Activated CD8-positive, alpha-beta memory T cell treated with anti-CD3 and anti-CD28 coated beads, Interleukin-2, amount 50 U/mL, for 1 hour (primary cell): ENCODE data around the gene FARS2.

ENCODE experiments used
- DNase-seq: peaks from one replicate; pipeline ENCODE4 v3.0.0-alpha.2; 2020; ENCODE audit errors: extremely low read depth

FARS2 gene

DNA sequence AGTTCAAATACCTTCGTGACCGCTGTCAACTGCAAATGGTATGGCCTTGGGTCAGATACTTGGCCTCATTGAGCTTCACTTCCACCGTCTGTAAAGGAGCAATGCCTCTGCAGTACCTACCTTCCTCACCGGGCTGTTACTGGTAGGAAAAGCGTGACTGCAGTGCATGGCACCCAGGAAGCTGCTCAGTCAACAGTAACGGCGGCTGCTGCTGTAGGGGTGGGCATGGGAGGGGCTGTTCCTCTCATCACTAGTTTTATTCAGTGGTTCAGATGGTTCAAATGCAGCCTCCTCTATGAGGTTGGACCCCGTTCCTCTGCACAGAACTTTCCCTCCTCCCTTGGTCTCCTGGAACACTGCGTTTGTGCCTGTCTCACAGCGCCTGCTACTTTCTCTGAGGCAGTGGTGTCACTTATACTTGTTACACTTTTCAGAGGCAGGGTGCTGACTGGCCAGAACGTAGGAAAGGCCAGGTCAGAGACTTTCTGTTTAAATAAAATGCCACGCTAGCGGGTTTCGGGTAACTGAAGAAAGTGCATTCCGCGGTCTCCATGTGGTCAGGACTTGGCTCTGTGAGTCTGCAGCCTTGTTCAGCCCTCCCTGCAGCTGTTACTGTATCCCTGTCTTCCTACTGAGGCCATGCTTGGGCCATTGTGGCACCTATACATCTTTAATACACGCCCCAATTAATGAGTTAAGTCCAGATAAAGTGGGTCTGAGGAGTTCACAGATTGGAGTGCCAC, 465.8 kb downstream of the FARS2 start:
- DNase-seq: no peak

DNA sequence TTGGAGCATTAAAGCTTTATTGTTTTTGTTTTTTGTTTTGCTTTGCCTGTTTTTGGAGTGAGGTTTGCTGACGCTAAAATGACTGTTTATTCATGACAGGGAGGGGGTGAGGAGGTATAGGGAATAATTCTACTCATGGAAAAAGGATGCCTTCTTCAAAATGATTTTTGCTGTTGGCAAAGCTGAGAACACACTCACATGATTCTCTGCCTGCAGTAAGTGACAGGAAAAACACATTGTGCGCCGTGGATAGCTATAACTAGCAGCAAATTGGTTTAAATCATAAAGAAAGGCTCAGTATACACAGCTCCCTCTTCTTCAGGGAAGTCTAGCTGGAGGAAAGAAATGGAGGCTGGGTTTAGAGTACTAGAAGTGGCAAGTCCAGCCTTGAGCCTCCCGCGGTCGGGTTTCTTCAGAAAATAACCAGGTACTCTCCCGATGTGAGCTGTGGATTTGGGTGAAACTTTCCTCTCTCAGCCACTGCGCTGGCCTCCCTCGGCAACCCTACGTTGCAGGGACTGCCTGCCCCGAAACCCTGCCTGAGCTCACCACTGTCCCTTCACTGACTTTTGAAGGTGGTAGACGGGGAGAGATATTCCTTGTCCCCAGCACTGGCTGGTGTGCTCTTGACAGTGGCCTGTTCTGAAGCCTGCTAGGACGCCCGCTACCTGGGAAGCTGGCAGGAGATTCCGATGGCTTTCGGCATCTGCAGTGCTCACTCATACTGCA, 467.2 kb downstream of the FARS2 start:
- no peak for DNase-seq

DNA sequence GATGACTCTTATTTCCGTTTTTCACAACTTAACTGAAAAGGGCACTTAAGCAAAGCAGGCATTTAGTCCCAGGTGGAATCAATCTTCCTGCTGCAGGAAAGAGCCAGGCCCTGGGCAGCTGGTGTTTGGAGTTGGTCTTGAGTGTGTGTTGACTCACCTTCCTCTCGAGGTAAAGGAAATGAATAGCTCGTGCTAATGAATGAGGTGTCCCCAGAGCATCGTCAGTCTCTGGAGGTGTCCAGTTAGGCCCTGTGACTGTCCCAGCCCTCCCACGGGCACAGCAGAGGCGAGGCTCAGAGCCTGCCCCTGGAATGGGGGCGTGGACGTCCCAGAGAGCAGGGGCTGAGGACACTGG, 467.7 kb downstream of the FARS2 start:
- no peak for DNase-seq

DNA sequence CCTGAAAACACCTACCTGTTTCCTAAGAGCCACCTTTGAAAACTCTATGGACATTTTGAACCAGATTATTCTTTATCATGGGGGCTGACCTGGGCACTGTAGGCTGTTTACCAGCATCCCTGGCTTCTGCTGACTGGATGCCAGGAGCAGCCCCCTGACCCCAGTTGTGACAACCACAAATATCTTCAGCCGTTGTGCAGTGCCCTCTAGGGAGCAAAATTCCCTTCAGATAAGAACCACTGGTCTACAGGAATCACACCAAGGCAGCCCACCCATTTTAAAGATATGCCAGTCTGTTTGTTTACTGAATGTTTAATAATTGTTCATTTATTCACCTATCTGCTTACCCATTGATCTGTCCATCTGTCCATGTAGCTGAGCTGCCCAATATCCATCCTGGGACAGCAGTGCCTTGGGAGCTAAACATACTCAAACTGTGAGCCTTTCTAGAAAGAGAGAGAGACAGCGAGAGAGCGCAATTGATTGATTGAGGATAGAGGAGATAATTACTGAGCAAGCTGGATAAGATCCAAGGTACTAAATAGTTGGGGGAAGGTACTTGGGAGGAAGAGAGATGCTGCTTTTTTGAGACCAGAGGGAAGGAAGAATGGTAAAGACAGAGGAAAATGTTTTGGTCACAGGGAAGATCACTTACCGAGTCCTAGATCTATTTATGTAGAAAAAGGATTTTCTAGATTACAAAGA, 468.7 kb downstream of the FARS2 start:
- DNase-seq: no peak

DNA sequence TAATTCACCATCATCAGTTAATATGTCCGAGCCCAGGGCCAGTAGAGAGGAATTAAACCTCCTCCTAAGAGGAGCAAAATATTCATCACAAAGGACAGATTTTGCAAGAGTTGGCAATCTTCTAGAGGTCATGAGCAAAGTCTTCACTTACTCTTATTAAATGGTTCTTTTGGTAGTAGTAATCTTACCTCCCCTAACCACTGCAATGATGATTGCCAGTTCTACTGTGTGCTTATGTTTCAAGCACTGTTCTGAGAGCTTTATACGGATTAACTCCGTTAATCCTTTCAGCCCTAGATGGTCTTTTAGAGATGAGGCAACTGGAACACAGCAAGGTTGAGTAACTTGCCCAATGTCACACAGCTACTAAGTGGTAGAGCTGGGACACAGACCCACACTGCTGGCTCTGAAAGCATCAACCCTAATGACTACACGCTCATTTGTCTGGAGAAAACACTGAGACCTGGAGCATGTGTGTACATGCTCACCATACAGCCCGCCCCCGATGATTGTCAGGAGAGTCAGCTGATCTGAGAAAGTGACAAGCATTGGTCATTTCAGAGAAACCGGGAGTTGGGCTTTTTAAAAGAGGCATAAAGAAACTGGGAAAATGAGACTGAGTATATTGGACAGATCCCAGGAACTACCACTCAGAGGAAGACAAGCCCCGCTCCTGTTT, 469.4 kb downstream of the FARS2 start:
- DNase-seq: no peak

DNA sequence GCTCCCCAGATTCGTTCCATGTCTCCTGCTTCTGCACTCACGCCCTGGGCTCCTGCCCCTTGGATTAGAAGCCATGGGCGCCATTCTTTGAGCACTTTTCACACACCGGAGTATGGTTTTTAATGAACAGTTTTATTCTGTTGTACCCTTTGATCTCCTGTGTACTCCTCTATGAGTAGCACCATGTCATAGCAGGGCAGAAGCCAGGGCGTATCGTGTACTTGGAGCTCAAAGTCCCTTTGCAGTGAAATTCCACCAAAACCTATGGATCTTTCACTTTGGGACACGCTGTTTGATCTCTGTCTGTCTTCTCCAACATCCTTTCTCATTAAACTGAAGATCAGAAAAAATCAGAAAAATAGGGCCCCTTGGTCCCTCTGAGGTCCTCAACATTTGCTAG, 470.1 kb downstream of the FARS2 start:
- DNase-seq: no peak

DNA sequence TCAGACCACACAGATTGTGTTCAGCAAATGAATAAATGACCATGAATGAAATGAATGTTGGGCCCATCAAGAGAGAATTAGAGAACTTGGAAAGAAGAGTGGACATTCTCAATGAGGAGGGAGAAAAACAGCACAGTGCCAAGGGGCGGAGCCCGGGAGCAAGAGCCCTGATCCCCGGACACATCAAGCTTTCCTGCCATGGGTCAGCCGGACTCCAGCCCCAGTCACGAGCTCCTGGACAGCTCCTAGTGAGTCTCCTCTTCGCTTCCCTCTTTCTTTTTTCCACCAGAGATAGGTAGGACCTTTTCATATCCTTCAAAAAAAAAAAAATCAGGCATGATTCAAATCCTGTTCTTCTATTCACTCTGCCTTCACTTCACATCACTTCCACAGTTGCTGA, 471.2 kb downstream of the FARS2 start:
- no peak for DNase-seq

DNA sequence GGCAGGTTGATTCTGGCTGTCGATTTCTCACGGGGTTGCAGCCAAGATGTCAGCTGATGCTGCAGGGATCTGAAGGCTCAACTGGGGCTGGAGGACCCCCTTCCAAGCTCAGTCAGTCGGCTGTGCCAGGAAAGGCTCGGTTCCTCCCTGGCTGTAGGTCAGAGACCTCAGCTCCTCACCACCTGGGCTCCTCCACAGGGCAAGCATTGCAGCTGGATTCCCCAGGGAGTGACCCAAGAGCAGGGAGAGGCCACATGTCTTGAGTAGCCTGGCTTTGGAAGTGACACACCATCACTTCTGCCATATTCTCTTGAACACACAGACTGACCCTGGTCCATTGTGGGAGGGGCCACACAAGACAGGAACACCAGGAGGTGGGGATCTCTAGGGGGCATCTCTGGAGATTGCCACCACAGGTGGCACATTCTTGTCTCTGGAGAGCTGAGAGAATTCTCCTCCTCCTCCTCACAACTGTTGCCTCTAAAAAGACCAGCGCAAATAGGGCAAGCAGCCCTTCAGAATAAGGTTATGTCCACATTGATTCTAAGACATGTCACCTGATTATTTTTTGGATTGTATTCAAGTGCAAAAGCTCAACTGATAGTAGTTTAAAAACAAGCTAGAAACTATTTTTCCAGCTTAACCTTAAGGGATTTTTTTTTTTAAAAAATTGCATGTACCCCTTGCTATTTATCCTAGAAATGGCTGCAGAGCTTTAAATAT, 474.9 kb downstream of the FARS2 start:
- DNase-seq: no peak

DNA sequence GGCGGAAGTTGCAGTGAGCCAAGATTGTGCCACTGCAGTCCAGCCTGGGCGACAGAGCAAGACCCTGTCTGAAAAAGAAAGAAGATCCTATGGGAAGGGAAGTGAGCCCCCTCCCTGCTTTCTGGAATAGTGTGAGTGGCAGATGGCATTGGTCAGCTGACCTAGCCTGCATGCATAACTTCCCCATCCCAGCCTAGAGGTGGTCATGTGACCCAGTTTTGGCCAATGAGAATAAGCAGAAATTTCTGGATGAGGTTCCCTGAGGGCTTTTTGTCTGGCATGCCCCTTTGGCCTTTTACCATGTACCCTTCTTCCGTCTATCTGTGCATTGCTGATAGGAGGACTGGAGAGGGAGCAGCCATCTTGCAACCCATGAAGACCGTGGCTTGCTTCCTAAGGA, 476.1 kb downstream of the FARS2 start:
- no peak for DNase-seq

DNA sequence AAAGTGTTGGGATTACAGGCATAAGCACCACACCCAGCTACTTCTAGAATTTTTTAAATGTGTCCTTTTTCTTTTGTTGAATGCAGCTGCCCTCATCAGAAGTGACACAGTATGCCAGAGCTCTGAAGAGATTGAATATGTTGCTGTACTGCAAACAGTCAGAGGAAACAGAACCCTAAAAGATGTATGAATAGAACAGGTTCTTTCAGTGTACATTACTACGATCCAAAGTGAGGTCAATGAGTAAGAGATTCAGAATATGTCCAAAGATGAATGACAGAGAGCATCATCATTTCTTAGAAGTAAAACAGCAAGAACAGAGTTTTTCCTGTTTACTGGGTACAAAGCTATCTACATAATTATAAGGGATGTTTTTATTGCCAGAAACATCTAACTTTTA, 476.9 kb downstream of the FARS2 start:
- no peak for DNase-seq

DNA sequence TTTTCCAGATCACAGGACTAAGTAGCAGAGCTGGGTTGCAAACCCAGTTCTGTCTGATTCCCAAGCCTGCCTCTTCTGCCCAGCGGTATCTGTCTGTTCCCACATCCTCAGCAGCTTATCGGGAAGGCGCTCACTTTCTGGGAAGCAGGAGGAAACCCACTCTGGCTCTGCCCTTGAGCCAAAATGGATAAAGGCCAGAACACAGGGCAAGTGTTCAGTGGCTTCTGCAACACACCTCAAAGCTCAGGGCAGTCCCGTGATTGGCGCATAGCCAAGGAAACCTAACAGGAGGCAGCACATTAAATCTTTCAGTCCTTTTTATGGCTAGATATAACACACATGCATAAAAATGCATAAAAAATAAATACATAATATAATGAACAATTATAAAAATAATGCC, 483.2 kb downstream of the FARS2 start:
- no peak for DNase-seq

DNA sequence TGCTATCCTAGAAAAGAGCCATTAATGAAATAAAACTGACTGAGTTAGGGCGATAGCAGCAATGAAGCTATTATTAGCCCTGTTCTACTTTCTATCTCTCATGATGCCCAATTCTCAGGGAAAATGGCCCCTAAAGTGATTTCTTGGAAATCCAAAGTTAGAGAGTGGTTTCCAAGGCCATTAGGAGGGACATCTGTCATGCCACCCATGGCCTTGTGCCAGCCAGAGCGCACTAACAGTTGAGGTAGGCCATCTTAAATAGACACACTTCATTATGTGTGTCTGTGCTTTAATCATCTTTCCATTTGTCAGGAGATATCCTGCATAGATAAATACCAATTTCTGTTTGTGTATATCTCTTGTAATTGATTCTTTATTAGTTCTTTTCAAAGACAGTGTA, 483.8 kb downstream of the FARS2 start:
- no peak for DNase-seq

DNA sequence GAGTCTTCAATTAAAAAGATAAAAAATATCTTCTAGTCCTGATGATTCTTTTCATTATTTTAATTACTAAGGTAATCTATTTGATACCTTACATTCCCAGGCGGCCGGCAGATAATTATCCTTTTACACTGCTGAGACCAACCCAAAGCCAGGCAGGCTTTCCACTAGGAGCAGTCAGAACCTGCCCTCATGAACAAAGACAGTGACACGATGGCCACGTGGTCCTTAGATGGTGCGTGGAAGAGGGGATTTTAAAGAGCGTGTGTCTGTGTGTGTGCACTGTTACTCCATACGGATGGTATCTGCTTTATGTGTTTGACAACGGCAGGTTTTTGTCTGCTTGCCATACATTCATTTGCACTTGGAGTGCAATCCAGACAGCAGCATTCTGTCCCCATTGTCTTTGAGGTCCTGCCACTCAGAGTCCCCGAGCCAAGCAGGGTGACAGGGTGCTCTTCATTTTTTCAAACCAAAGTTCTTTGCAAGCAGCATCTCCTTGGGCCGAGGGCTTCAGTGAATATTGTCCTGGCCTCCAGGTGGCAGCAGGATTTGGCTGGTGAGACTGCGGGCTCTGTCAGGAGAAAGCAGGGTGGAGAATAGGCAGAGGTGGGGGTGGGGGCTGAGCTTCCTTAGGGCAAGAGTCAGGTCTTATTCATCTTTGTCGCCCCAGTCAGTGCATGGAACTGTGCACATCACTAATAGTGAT, 484.9 kb downstream of the FARS2 start:
- no peak for DNase-seq

DNA sequence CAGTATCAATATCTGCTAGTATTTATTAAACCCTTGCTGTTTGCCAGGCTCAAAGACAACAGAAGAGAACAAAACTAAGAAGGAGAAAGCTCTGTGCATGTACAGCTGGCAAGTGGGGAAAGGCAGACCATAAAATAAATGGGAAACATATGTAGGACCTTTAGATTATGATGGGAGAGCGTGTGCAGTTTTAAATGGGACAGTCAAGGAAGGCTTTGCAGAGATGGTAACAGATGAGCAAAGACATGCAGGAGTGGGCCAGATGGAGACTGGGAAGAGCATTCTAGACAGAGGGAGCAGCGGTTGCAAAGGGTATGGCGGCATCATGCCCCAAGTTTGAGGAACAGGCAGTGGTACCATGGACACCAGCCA, 485.4 kb downstream of the FARS2 start:
- DNase-seq: no peak

DNA sequence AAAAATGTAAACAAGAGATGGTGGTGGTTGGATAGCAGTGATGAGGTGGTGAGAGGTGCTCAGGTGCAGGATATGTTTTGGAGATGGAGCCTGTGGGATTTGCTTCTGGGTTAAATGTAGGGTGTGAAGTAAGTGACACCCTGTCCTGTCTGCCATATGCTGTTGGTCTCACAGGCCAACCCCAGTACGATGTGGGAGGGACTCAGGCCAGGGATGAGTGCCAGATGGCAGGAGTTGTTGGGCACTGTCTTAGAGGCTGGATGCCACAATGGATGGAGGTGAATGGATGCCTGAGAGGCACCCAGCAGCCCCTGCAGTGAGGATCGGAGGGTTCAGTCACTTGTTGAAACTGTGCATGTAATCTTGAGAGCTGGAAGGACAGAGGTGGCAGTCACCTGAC, 486.1 kb downstream of the FARS2 start:
- DNase-seq: no peak

DNA sequence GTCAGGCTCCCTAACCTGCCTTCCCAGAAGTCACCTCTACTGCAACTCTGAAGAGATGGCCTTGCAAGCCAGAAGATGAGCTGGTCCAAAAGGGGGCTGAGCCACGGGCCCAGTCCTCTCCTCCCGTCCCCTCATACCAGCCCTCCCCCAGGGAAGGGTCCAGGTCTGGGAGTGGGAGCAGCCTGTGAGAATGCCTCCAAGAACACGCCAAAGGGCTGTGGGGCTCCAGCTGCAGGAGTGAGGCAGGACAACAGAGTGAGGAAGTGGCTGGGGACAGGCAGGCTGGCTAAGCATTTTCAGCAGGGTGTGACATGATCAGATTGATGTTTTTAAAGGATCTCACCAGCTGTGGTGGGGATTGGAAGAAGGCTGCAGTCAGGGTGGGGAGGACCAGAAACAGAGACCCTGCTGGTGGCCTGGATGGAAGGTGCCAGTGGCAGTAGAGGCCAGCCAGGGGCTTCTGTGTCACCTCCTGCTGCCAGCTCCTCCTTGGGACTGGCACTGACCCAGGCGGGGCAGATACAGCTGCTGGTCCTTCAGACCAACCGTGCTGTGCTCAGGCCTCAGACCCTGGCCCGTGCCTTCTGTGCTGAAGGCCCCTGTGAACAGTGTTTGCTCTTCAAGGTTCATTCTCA, 487.8 kb downstream of the FARS2 start:
- DNase-seq: no peak

DNA sequence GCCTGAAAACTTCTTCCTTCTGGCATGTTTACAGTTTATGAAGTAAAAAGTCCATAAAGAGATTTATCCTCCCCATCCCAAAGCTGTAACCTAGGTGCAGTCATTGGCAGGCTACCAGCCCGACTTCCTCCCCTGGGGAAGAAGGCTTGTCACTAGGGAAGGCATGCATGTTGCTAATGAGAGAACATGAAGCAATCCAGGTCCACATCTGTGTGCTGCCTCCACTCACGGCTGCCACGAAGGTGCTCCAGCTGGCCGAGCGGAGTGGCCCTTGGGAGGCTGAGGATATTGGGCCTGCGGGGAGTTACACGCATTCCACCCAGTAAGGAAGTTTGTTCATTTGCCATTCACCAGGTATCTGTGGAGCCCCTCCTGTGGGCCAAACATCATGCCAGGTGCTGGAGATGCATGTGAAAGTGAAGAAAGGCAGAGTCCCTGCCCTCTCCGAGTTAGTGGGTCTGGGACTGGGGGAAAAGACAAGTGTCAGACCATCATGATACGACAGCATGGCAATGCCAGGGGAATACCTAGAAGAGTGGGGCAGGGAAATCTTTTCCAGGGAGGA, 488.4 kb downstream of the FARS2 start:
- DNase-seq: no peak

DNA sequence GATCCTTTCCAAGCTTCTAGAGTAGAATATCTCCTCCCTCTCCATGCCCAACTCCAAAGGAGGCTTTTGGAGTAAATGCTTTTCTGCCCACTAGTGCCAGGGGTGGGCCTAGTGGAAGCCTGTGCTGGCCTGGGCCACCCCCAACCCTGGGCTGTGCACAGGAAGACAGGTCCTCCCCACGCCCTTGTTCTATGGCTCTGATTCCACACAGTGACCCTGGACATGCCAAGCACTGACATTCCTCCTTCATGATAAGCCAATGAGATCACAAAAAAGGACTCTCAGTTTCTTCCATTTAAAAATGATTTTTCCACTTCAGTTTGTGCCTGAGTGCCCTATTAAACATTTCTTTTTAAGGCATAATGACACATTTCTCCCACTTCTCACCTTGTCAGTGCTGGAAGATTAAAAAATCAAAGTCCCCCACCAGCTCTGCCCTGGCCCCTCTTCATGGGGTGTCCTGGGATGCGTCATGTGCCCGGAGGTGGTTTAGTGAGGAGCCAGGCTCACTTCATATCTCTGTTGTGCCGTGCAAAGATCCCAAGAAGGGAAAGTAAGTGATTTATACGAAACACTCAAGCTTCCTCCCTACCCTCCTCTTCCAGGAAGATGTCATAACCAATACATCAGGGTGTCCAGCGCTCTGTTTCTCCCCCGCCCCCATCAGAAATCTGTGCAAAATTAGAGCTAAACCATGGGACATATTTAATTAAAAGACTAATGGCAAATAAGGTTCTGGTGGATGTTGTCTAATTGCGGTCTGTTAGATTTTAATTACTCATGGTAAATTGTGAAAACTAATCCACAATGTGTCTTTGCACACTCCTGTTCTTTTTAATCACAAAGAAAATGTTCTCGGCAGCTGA, 490.4 kb downstream of the FARS2 start:
- no peak for DNase-seq

DNA sequence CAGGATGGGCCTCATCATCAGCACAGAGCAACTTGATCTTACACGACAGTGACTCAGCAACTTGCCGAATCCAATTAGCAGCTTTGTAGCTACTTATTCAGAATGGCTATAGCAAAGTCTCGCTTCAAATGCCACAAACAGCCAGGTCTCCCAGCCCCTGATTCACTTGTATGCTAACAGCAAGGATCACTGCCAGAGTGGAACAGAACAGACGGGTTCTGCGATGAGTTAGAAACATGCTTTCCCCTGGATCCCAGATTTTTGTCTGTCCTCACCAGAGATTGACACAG, 491.0 kb downstream of the FARS2 start:
- no peak for DNase-seq

DNA sequence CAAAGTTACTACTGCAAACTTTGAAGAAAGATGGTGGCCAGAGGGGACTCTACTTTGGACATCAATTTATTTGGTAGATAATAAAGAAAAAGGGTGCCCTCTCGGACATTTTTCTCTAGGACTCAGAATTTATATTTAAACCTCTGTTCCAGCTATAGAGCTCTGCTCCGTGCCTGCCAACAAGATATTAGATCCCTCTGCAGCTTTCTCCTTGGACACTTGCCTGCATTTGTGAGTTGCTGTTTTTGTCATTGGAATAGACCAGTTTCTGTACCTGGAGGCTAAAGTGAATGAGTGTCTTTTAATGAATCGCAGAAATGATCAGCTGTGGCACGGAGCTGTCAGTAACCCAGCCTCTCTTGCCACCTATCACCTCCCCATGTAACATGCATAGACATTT, 491.9 kb downstream of the FARS2 start:
- no peak for DNase-seq
